K562 (cell line): Measurements from ENCODE around the gene TTYH2.

ENCODE experiments used
- FOS ChIP-seq: IDR thresholded peaks from 3 replicates; pipeline ENCODE4 v1.6.1; 2011; ENCODE audit not compliant: insufficient read length; ENCODE audit errors: extremely low read depth
- NR2C2 ChIP-seq, 2 experiments: fragments of 200-800 bp in 1 of 2; sonication (Bioruptor generic) in 1 of 2; sonication (generic) in 1 of 2; formaldehyde crosslinking in 1 of 2; IDR thresholded peaks; 2 replicates each; pipeline versions ENCODE4 v1.6.1 to v1.8.0; 2016 to 2022; ENCODE audit warnings: mild to moderate bottlenecking in 1 of 2, missing compliant biosample characterization in 1 of 2, missing genetic modification characterization in 1 of 2, missing genetic modification reagents in 1 of 2
- SP1 ChIP-seq: sonication (generic); formaldehyde crosslinking; IDR thresholded peaks from 2 replicates; pipeline ENCODE4 v1.8.1; 2022; ENCODE audit warnings: mild to moderate bottlenecking, missing genetic modification reagents
- TF ChIP-seq, protein P1 (sequence below), 3 experiments: IDR thresholded peaks in 2 of 3; conservative IDR thresholded peaks in 1 of 3; 2 replicates each; pipeline ENCODE4 v1.5.1; 2011 to 2012; ENCODE audit warnings: low read length in 3 of 3, mild to moderate bottlenecking in 3 of 3, control low read depth in 2 of 3, improper control_type of control experiment in 1 of 3, inconsistent platforms in 1 of 3, low read depth in 1 of 3, mixed read lengths in 1 of 3, moderate library complexity in 1 of 3; ENCODE audit not compliant: insufficient read depth in 2 of 3
- TF ChIP-seq, protein P2 (sequence below): fragments of 450-650 bp; IDR thresholded peaks from 2 replicates; pipeline ENCODE4 v1.6.1; 2018; ENCODE audit not compliant: partially characterized antibody
- TF ChIP-seq, protein P3 (sequence below): fragments of 450-650 bp; IDR thresholded peaks from 2 replicates; pipeline ENCODE4 v1.6.1; 2016; ENCODE audit warnings: mild to moderate bottlenecking, moderate library complexity
- TF ChIP-seq, protein P4 (sequence below): fragments of 450-650 bp; IDR thresholded peaks from 2 replicates; pipeline ENCODE4 v1.6.1; 2017; ENCODE audit warnings: mild to moderate bottlenecking, moderate library complexity
- TF ChIP-seq, protein P5 (sequence below): fragments of 450-650 bp; IDR thresholded peaks from one replicate; pipeline ENCODE4 v1.6.1; 2018; ENCODE audit warnings: mild to moderate bottlenecking, moderate library complexity; ENCODE audit not compliant: partially characterized antibody

DNA sequence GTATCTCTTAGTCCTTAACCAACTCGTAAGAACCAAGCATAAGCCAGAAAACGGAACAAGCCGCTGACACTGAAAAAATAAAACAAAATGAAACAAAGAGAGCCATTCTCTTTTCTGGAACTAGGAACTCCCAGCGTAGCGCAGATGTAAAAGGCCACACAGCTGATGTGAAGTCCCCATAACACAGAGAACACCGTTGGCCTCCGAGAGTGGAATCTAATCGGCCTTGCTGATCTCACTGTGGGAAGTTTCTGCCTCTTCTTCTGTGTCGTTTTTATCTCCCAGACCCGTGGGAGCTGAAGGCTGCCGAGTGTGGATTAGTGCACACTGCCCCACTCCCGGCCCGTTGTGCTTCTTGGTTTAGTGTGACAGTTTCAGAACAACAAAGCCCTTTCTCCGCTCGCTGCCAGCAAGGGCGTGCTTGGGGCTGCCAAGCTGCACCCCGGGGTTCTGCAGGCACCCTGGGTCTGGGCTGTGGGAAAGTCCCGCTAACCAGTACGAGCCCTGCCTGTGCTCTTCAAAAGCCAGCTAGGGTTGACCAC lies 21.7 kb downstream of the TTYH2 start:
- no peak for TF ChIP-seq NR2C2 (CRISPR knock-in tag; IDR thresholded peaks at IDR 0.05)
- no peak for TF ChIP-seq NR2C2 (tag; IDR thresholded peaks at IDR 0.05)
- TF ChIP-seq, protein P1, sequence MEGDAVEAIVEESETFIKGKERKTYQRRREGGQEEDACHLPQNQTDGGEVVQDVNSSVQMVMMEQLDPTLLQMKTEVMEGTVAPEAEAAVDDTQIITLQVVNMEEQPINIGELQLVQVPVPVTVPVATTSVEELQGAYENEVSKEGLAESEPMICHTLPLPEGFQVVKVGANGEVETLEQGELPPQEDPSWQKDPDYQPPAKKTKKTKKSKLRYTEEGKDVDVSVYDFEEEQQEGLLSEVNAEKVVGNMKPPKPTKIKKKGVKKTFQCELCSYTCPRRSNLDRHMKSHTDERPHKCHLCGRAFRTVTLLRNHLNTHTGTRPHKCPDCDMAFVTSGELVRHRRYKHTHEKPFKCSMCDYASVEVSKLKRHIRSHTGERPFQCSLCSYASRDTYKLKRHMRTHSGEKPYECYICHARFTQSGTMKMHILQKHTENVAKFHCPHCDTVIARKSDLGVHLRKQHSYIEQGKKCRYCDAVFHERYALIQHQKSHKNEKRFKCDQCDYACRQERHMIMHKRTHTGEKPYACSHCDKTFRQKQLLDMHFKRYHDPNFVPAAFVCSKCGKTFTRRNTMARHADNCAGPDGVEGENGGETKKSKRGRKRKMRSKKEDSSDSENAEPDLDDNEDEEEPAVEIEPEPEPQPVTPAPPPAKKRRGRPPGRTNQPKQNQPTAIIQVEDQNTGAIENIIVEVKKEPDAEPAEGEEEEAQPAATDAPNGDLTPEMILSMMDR (IDR thresholded peaks at IDR 0.05 in 2 of 3, conservative IDR thresholded peaks at IDR 0.05 in 1 of 3; ENCODE audit: insufficient read depth in 2 of 3, low read depth in 1 of 3, low read length in 3 of 3): no peak
- TF ChIP-seq, protein P2, sequence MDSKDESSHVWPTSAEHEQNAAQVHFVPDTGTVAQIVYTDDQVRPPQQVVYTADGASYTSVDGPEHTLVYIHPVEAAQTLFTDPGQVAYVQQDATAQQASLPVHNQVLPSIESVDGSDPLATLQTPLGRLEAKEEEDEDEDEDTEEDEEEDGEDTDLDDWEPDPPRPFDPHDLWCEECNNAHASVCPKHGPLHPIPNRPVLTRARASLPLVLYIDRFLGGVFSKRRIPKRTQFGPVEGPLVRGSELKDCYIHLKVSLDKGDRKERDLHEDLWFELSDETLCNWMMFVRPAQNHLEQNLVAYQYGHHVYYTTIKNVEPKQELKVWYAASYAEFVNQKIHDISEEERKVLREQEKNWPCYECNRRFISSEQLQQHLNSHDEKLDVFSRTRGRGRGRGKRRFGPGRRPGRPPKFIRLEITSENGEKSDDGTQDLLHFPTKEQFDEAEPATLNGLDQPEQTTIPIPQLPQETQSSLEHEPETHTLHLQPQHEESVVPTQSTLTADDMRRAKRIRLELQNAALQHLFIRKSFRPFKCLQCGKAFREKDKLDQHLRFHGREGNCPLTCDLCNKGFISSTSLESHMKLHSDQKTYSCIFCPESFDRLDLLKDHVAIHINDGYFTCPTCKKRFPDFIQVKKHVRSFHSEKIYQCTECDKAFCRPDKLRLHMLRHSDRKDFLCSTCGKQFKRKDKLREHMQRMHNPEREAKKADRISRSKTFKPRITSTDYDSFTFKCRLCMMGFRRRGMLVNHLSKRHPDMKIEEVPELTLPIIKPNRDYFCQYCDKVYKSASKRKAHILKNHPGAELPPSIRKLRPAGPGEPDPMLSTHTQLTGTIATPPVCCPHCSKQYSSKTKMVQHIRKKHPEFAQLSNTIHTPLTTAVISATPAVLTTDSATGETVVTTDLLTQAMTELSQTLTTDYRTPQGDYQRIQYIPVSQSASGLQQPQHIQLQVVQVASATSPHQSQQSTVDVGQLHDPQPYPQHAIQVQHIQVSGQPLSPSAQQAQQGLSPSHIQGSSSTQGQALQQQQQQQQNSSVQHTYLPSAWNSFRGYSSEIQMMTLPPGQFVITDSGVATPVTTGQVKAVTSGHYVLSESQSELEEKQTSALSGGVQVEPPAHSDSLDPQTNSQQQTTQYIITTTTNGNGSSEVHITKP: no peak
- TF ChIP-seq, protein P3, sequence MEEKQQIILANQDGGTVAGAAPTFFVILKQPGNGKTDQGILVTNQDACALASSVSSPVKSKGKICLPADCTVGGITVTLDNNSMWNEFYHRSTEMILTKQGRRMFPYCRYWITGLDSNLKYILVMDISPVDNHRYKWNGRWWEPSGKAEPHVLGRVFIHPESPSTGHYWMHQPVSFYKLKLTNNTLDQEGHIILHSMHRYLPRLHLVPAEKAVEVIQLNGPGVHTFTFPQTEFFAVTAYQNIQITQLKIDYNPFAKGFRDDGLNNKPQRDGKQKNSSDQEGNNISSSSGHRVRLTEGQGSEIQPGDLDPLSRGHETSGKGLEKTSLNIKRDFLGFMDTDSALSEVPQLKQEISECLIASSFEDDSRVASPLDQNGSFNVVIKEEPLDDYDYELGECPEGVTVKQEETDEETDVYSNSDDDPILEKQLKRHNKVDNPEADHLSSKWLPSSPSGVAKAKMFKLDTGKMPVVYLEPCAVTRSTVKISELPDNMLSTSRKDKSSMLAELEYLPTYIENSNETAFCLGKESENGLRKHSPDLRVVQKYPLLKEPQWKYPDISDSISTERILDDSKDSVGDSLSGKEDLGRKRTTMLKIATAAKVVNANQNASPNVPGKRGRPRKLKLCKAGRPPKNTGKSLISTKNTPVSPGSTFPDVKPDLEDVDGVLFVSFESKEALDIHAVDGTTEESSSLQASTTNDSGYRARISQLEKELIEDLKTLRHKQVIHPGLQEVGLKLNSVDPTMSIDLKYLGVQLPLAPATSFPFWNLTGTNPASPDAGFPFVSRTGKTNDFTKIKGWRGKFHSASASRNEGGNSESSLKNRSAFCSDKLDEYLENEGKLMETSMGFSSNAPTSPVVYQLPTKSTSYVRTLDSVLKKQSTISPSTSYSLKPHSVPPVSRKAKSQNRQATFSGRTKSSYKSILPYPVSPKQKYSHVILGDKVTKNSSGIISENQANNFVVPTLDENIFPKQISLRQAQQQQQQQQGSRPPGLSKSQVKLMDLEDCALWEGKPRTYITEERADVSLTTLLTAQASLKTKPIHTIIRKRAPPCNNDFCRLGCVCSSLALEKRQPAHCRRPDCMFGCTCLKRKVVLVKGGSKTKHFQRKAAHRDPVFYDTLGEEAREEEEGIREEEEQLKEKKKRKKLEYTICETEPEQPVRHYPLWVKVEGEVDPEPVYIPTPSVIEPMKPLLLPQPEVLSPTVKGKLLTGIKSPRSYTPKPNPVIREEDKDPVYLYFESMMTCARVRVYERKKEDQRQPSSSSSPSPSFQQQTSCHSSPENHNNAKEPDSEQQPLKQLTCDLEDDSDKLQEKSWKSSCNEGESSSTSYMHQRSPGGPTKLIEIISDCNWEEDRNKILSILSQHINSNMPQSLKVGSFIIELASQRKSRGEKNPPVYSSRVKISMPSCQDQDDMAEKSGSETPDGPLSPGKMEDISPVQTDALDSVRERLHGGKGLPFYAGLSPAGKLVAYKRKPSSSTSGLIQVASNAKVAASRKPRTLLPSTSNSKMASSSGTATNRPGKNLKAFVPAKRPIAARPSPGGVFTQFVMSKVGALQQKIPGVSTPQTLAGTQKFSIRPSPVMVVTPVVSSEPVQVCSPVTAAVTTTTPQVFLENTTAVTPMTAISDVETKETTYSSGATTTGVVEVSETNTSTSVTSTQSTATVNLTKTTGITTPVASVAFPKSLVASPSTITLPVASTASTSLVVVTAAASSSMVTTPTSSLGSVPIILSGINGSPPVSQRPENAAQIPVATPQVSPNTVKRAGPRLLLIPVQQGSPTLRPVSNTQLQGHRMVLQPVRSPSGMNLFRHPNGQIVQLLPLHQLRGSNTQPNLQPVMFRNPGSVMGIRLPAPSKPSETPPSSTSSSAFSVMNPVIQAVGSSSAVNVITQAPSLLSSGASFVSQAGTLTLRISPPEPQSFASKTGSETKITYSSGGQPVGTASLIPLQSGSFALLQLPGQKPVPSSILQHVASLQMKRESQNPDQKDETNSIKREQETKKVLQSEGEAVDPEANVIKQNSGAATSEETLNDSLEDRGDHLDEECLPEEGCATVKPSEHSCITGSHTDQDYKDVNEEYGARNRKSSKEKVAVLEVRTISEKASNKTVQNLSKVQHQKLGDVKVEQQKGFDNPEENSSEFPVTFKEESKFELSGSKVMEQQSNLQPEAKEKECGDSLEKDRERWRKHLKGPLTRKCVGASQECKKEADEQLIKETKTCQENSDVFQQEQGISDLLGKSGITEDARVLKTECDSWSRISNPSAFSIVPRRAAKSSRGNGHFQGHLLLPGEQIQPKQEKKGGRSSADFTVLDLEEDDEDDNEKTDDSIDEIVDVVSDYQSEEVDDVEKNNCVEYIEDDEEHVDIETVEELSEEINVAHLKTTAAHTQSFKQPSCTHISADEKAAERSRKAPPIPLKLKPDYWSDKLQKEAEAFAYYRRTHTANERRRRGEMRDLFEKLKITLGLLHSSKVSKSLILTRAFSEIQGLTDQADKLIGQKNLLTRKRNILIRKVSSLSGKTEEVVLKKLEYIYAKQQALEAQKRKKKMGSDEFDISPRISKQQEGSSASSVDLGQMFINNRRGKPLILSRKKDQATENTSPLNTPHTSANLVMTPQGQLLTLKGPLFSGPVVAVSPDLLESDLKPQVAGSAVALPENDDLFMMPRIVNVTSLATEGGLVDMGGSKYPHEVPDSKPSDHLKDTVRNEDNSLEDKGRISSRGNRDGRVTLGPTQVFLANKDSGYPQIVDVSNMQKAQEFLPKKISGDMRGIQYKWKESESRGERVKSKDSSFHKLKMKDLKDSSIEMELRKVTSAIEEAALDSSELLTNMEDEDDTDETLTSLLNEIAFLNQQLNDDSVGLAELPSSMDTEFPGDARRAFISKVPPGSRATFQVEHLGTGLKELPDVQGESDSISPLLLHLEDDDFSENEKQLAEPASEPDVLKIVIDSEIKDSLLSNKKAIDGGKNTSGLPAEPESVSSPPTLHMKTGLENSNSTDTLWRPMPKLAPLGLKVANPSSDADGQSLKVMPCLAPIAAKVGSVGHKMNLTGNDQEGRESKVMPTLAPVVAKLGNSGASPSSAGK: no peak
- TF ChIP-seq SP1 (CRISPR knock-in tag): no peak
- TF ChIP-seq, protein P4, sequence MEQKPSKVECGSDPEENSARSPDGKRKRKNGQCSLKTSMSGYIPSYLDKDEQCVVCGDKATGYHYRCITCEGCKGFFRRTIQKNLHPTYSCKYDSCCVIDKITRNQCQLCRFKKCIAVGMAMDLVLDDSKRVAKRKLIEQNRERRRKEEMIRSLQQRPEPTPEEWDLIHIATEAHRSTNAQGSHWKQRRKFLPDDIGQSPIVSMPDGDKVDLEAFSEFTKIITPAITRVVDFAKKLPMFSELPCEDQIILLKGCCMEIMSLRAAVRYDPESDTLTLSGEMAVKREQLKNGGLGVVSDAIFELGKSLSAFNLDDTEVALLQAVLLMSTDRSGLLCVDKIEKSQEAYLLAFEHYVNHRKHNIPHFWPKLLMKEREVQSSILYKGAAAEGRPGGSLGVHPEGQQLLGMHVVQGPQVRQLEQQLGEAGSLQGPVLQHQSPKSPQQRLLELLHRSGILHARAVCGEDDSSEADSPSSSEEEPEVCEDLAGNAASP: no peak
- no peak for TF ChIP-seq FOS
- TF ChIP-seq, protein P5, sequence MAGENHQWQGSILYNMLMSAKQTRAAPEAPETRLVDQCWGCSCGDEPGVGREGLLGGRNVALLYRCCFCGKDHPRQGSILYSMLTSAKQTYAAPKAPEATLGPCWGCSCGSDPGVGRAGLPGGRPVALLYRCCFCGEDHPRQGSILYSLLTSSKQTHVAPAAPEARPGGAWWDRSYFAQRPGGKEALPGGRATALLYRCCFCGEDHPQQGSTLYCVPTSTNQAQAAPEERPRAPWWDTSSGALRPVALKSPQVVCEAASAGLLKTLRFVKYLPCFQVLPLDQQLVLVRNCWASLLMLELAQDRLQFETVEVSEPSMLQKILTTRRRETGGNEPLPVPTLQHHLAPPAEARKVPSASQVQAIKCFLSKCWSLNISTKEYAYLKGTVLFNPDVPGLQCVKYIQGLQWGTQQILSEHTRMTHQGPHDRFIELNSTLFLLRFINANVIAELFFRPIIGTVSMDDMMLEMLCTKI: no peak
